Activated CD4-positive, alpha-beta memory T cell treated with anti-CD3 and anti-CD28 coated beads, Interleukin-2, amount 10 ng/mL, durations not matched to agents 7 days and 5 days (primary cell): Measurements from ENCODE around the gene BHMT2. TPM values are rescaled to one million over a fixed set of nuclear protein-coding genes. Genes with fewer than 3 reads are reported as not detected.

Source experiments
- CTCF ChIA-PET: fragments of 350-600 bp; sonication (Branson Sonifier 250); formaldehyde crosslinking; loops from one replicate; lab custom pipeline; 2021; ENCODE audit warnings: antibody characterized with exemption, inconsistent platforms; lab: Charles Lee
- POLR2A ChIA-PET: fragments of 350-600 bp; sonication (Branson Sonifier 250); formaldehyde crosslinking; loops from one replicate; lab custom pipeline; 2021; ENCODE audit warnings: antibody characterized with exemption; lab: Charles Lee
- DNase-seq: peaks from one replicate; pipeline ENCODE4 v3.0.0-alpha.2; 2020
- H3K27ac Mint-ChIP-seq: one replicate; pipeline ENCODE4 v1.8.0; 2021; ENCODE audit warnings: mild to moderate bottlenecking, mixed read lengths
- H3K27me3 Mint-ChIP-seq: one replicate; pipeline ENCODE4 v1.8.0; 2021; ENCODE audit warnings: mixed read lengths
- H3K36me3 Mint-ChIP-seq: one replicate; pipeline ENCODE4 v1.8.0; 2021; ENCODE audit warnings: low read depth, mixed read lengths
- H3K4me1 Mint-ChIP-seq: one replicate; pipeline ENCODE4 v1.8.0; 2021; ENCODE audit warnings: mixed read lengths
- H3K4me3 Mint-ChIP-seq: one replicate; pipeline ENCODE4 v1.8.0; 2021; ENCODE audit warnings: mild to moderate bottlenecking, mixed read lengths
- H3K9me3 Mint-ChIP-seq: one replicate; pipeline ENCODE4 v1.8.0; 2021; ENCODE audit warnings: mixed read lengths
- total RNA-seq, 2 experiments: library from RNA; stranded (reverse); gene quantifications; one replicate each; pipeline ENCODE4 v1.2.3, GENCODE V29; 2021

BHMT2 gene
- total RNA-seq, 2 experiments from 2014 or later: not detected

GRCh38 chr5:79076819-79077218 lies 7.3 kb downstream of the BHMT2 start:
- Mint-ChIP-seq H3K9me3 (no peaks in the 10 kb centered on the region), H3K4me3 (no peak overlapping the region), H3K27ac (no peak overlapping the region), H3K27me3 (peaks cover 10% of the 10 kb centered on the region), H3K36me3 (no peaks in the 10 kb centered on the region), H3K4me1 (no peaks in the 10 kb centered on the region)
- no peak for DNase-seq
- ChIA-PET POLR2A (no interaction called here), CTCF (no interaction called here)

DNA sequence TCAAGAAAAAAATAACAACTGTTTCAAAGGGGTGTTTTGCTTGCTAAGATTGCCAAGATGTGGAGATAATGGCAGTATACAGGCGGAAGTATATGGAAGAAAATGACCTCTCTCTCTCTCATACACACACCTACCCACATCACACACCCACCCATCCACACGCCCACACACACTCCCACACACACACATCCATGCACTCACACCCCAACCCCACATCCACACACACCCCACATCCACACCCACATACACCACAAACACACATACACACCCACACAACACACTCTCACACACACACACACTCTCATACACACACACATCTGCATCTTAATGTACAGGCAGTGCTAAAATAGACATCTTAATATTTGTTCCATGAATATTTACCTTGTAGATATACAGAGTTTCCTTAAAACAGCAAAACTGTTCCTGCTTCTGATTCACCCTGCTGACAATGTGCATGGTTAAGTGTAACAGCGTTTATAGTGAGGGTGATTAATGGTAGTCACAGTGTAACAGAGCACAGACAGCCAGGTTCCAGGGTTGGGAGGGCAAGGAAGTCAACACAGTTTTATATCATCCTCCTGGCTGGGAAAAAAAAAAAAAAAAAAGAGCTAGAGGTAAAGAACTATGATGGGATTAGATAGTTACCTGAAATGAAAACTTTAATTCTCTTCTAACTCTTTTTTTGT lies 8.3 kb downstream of the BHMT2 start:
- DNase-seq: no peak
- ChIA-PET POLR2A (no interaction called here), CTCF (interaction anchor here (0.9 kb wide), 1 partner anchor 57 kb away, joined by 3 read pairs; no protein-coding TSS in a partner anchor)
- H3K9me3 Mint-ChIP-seq: no peaks in the 10 kb centered on the region
- peaks cover 5% of the 10 kb centered on the region for H3K27me3 Mint-ChIP-seq
- H3K4me1 Mint-ChIP-seq: no peaks in the 10 kb centered on the region
- no peak overlapping the region for H3K4me3 Mint-ChIP-seq
- H3K36me3 Mint-ChIP-seq: no peaks in the 10 kb centered on the region
- H3K27ac Mint-ChIP-seq: no peak overlapping the region

GRCh38 chr5:79080804-79081203 lies 11.2 kb downstream of the BHMT2 start:
- Mint-ChIP-seq H3K4me3 (no peak overlapping the region), H3K27me3 (peaks cover 2% of the 10 kb centered on the region), H3K9me3 (no peaks in the 10 kb centered on the region), H3K36me3 (no peaks in the 10 kb centered on the region), H3K4me1 (no peaks in the 10 kb centered on the region), H3K27ac (no peak overlapping the region)
- POLR2A ChIA-PET: no interaction called here
- CTCF ChIA-PET: no interaction called here
- DNase-seq: no peak

GRCh38 chr5:79081779-79082178 lies 12.2 kb downstream of the BHMT2 start:
- H3K4me1 Mint-ChIP-seq: no peaks in the 10 kb centered on the region
- no peak overlapping the region for H3K4me3 Mint-ChIP-seq
- H3K27ac Mint-ChIP-seq: no peak overlapping the region
- no peaks in the 10 kb centered on the region for H3K9me3 Mint-ChIP-seq
- H3K36me3 Mint-ChIP-seq: no peaks in the 10 kb centered on the region
- H3K27me3 Mint-ChIP-seq: peaks cover 7% of the 10 kb centered on the region
- CTCF ChIA-PET: no interaction called here
- DNase-seq: no peak
- POLR2A ChIA-PET: no interaction called here

DNA sequence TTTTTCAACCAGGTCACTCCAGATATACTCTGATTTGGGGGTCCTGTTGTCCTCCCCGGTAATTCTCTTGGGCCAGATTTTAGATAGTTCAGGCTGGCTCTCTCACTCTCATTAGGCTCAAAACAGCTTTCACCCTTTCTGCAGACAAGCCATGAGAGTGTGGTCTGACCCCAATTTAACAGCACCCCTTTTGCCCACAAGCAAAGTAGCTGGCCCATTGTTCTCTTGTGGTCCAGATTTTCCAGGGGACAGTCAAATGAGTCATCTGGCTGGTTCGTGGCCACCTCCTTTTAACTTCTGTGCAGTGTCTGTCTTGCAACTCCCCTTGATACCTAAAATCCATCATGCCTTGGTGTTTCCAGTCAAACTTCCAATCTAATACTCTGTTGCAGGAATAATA lies 16.5 kb downstream of the BHMT2 start:
- Mint-ChIP-seq H3K9me3 (no peaks in the 10 kb centered on the region), H3K36me3 (no peaks in the 10 kb centered on the region), H3K27ac (no peak overlapping the region), H3K4me3 (no peak overlapping the region), H3K4me1 (no peaks in the 10 kb centered on the region), H3K27me3 (peaks cover 9% of the 10 kb centered on the region)
- ChIA-PET POLR2A (no interaction called here), CTCF (interaction anchor here (1.1 kb wide), 1 partner anchor 64 kb away, joined by 3 read pairs; no protein-coding TSS in a partner anchor)
- no peak for DNase-seq

- Mint-ChIP-seq H3K36me3 (no peaks in the 10 kb centered on the region), H3K27ac (no peak overlapping the region), H3K4me1 (no peaks in the 10 kb centered on the region), H3K9me3 (no peaks in the 10 kb centered on the region), H3K4me3 (no peak overlapping the region), H3K27me3 (peaks cover 18% of the 10 kb centered on the region)
- no peak for DNase-seq
- POLR2A ChIA-PET: no interaction called here
- CTCF ChIA-PET: no interaction called here
These were observed 18.9 kb downstream of the BHMT2 start for GRCh38 chr5:79088507-79088906.

GRCh38 chr5:79091064-79091463 lies 21.5 kb downstream of the BHMT2 start:
- DNase-seq: no peak
- Mint-ChIP-seq H3K27me3 (peaks cover 19% of the 10 kb centered on the region), H3K4me1 (no peaks in the 10 kb centered on the region), H3K27ac (no peak overlapping the region), H3K9me3 (no peaks in the 10 kb centered on the region), H3K36me3 (no peaks in the 10 kb centered on the region), H3K4me3 (no peak overlapping the region)
- ChIA-PET CTCF (interaction anchor here (1.4 kb wide), 1 partner anchor 42 kb away, joined by 3 read pairs; no protein-coding TSS in a partner anchor), POLR2A (no interaction called here)

DNA sequence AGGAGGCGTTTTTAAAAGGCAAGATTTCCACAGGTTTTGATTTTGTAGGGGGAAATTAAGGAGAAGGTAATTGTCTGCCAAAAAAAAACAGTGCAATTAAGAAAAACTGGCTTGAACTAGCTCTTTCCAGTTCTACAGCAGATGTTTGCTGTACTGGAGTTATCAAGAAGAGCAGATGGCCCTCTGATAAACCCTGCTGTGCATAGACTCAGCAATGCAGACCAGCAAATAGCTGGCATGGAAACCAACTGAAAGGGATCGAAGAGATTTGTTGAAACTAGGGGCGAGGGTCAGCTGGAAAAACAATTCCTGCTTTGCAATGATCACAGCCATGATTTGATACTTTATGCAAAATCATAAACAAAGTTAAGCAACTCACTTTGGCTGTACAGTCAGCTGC lies 24.2 kb downstream of the BHMT2 start:
- Mint-ChIP-seq H3K27ac (no peak overlapping the region), H3K9me3 (no peaks in the 10 kb centered on the region), H3K4me3 (no peak overlapping the region), H3K36me3 (no peaks in the 10 kb centered on the region), H3K4me1 (no peaks in the 10 kb centered on the region), H3K27me3 (peaks cover 16% of the 10 kb centered on the region)
- ChIA-PET CTCF (no interaction called here), POLR2A (no interaction called here)
- no peak for DNase-seq

GRCh38 chr5:79105868-79106267 lies 36.3 kb downstream of the BHMT2 start:
- CTCF ChIA-PET: interaction anchor here (1.3 to 3.3 kb wide), 2 partner anchors 27 to 83 kb away, joined by 3 to 18 read pairs; no protein-coding TSS in a partner anchor
- POLR2A ChIA-PET: interaction anchor here (1.5 kb wide), 1 partner anchor 121 kb away, joined by 4 read pairs; the partner anchor contains the start of gene ARSB
- Mint-ChIP-seq H3K27ac (no peak overlapping the region), H3K4me1 (peaks cover 6% of the 10 kb centered on the region), H3K9me3 (no peaks in the 10 kb centered on the region), H3K4me3 (no peak overlapping the region), H3K36me3 (no peaks in the 10 kb centered on the region), H3K27me3 (peaks cover 40% of the 10 kb centered on the region)
- no peak for DNase-seq

DNA sequence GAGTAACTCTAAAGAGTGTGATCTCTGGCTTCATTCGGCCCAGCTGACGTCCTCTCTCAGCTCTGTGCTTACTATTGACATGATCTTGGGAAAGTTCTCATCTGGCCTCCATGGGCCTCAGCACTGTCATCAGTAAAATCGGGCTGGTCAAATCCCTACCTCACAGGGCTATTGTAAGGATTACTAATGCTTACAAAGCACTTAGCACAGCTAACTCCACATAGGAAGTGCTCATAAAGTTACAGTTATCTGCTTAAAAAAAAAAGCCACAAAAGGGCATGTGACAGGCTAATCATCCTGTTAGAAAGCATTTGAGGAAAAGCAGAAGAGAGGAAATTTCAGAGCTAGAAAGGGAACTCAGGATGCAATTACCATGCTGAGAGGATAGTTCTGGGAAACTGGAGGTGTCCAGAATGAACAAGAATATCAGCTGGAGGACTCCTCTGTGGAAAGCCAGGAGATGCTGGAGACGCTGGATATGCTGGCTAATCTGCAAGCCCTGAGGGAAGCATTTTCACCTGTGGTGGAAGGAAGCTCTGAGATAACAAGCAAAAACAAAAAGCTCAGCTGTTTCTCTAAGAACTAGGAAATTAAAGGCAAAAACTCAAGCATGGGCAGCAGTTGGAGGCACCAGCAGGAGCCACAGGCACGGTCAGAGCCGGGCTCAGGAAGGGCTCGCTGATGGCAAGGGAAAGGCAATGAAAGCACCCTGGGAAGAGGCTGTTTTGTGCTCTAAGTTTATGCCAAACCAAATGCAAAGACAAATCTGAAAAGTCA lies 37.6 kb downstream of the BHMT2 start:
- Mint-ChIP-seq H3K4me3 (no peak overlapping the region), H3K9me3 (no peaks in the 10 kb centered on the region), H3K36me3 (no peaks in the 10 kb centered on the region), H3K27ac (no peak overlapping the region), H3K4me1 (peaks cover 6% of the 10 kb centered on the region), H3K27me3 (peaks cover 53% of the 10 kb centered on the region)
- ChIA-PET CTCF (interaction anchor here (1.3 to 3.3 kb wide), 3 partner anchors 26 to 85 kb away, joined by 3 to 18 read pairs (median 5); no protein-coding TSS in a partner anchor), POLR2A (interaction anchor here (1.5 kb wide), 1 partner anchor 122 kb away, joined by 4 read pairs; the partner anchor contains the start of gene ARSB)
- DNase-seq: no peak

GRCh38 chr5:79108086-79108485 lies 38.5 kb downstream of the BHMT2 start:
- Mint-ChIP-seq H3K9me3 (no peaks in the 10 kb centered on the region), H3K36me3 (no peaks in the 10 kb centered on the region), H3K27me3 (peaks cover 59% of the 10 kb centered on the region), H3K4me3 (no peak overlapping the region), H3K27ac (no peak overlapping the region), H3K4me1 (peaks cover 6% of the 10 kb centered on the region)
- DNase-seq: no peak
- POLR2A ChIA-PET: no interaction called here
- CTCF ChIA-PET: interaction anchor here (1.0 to 1.8 kb wide), 2 partner anchors 83 to 123 kb away, joined by 3 to 5 read pairs; no protein-coding TSS in a partner anchor

- no peak for DNase-seq
- no peaks in the 10 kb centered on the region for H3K36me3 Mint-ChIP-seq
- peaks cover 63% of the 10 kb centered on the region for H3K27me3 Mint-ChIP-seq
- H3K4me3 Mint-ChIP-seq: no peak overlapping the region
- POLR2A ChIA-PET: no interaction called here
- H3K4me1 Mint-ChIP-seq: peaks cover 6% of the 10 kb centered on the region
- CTCF ChIA-PET: interaction anchor here (0.7 to 1.0 kb wide), 2 partner anchors 24 to 123 kb away, joined by 3 read pairs; no protein-coding TSS in a partner anchor
- no peaks in the 10 kb centered on the region for H3K9me3 Mint-ChIP-seq
- H3K27ac Mint-ChIP-seq: no peak overlapping the region
These were observed 39.2 kb downstream of the BHMT2 start for GRCh38 chr5:79108792-79109191.
